ENCODE results near the gene ATXN7. TPM values are rescaled to one million over a fixed set of nuclear protein-coding genes. Genes with fewer than 3 reads are reported as not detected.

The ATXN7 gene
- total RNA-seq, 4 donors from 2014 or later = 48.5 to 80.3 (median 75.2) TPM

- TF ChIP-seq POLR2A (IDR thresholded peaks at IDR 0.05) (no peak), CTCF (IDR thresholded peaks at IDR 0.05) (no peak)
- Histone ChIP-seq H3K27me3 (no peaks in the 10 kb centered on the region), H3K4me1 (no peaks in the 10 kb centered on the region), H3K36me3 (peaks cover 0 to 83% (median 8%) of the 10 kb centered on the region in 3 donors), H3K27ac (no peak overlapping the region), H3K9me3 (no peaks in the 10 kb centered on the region), H3K4me3 (no peak overlapping the region)
- DNase-seq = no peak
Observed at GRCh38 chr3:63986146-63986545, 122.5 kb downstream of the ATXN7 start.

- Histone ChIP-seq H3K27me3 (no peaks in the 10 kb centered on the region), H3K4me3 (no peak overlapping the region), H3K9me3 (no peaks in the 10 kb centered on the region), H3K27ac (no peak overlapping the region), H3K36me3 (peaks cover 0 to 84% (median 8%) of the 10 kb centered on the region in 3 donors), H3K4me1 (no peaks in the 10 kb centered on the region)
- no peak for DNase-seq
- TF ChIP-seq POLR2A (IDR thresholded peaks at IDR 0.05) = no peak
- TF ChIP-seq CTCF (IDR thresholded peaks at IDR 0.05) = no peak
Observed at GRCh38 chr3:63986831-63987230, 123.2 kb downstream of the ATXN7 start.

- no peak overlapping the region for H3K27ac ChIP-seq
- no peak overlapping the region for H3K4me3 ChIP-seq
- no peaks in the 10 kb centered on the region for H3K27me3 ChIP-seq
- no peaks in the 10 kb centered on the region for H3K4me1 ChIP-seq
- peaks cover 0 to 78% (median 8%) of the 10 kb centered on the region in 3 donors for H3K36me3 ChIP-seq
- no peaks in the 10 kb centered on the region for H3K9me3 ChIP-seq
- DNase-seq = no peak
- TF ChIP-seq POLR2A (IDR thresholded peaks at IDR 0.05) = no peak
- no peak for TF ChIP-seq CTCF (IDR thresholded peaks at IDR 0.05)
Observed at GRCh38 chr3:63988943-63989342, 125.3 kb downstream of the ATXN7 start.

GRCh38 chr3:63990204-63990603 is 126.5 kb downstream of the ATXN7 start:
- no peak for DNase-seq
- Histone ChIP-seq H3K4me1 (no peaks in the 10 kb centered on the region), H3K36me3 (peaks cover 0 to 86% (median 8%) of the 10 kb centered on the region in 3 donors), H3K27me3 (no peaks in the 10 kb centered on the region), H3K9me3 (no peaks in the 10 kb centered on the region), H3K4me3 (no peak overlapping the region), H3K27ac (no peak overlapping the region)
- TF ChIP-seq CTCF (IDR thresholded peaks at IDR 0.05) = no peak
- TF ChIP-seq POLR2A (IDR thresholded peaks at IDR 0.05) = no peak

- TF ChIP-seq CTCF (IDR thresholded peaks at IDR 0.05) = no peak
- no peaks in the 10 kb centered on the region for H3K4me1 ChIP-seq
- no peak for DNase-seq
- peaks cover 0 to 88% (median 8%) of the 10 kb centered on the region in 3 donors for H3K36me3 ChIP-seq
- no peak overlapping the region for H3K4me3 ChIP-seq
- no peak overlapping the region for H3K27ac ChIP-seq
- H3K27me3 ChIP-seq = no peaks in the 10 kb centered on the region
- H3K9me3 ChIP-seq = no peaks in the 10 kb centered on the region
Observed at GRCh38 chr3:63990733-63991132, 127.1 kb downstream of the ATXN7 start.

GRCh38 chr3:63991666-63992065 is 128.0 kb downstream of the ATXN7 start:
- H3K4me1 ChIP-seq = no peaks in the 10 kb centered on the region
- H3K36me3 ChIP-seq = peaks cover 0 to 87% (median 8%) of the 10 kb centered on the region in 3 donors

More at GRCh38 chr3:63991666-63992065, 128.0 kb downstream of the ATXN7 start:
- DNase-seq = no peak
- H3K4me3 ChIP-seq = no peak overlapping the region
- H3K27me3 ChIP-seq = no peaks in the 10 kb centered on the region
- no peak overlapping the region for H3K27ac ChIP-seq
- H3K9me3 ChIP-seq = no peaks in the 10 kb centered on the region
- TF ChIP-seq CTCF (IDR thresholded peaks at IDR 0.05) (no peak), POLR2A (IDR thresholded peaks at IDR 0.05) (no peak)

Data from Peyer's patch (tissue), 4 donors.